SK-N-MC (cell line): ENCODE data around the gene NEB.

ENCODE experiments used
- EZH2 ChIP-seq: fragments of 200-600 bp; sonication (generic); IDR thresholded peaks from one replicate; pipeline ENCODE4 v1.6.1; 2017; ENCODE audit warnings: antibody characterized with exemption
- FOXP2 ChIP-seq: optimal IDR thresholded peaks from 2 replicates; pipeline ENCODE3; 2011; ENCODE audit warnings: mild to moderate bottlenecking, moderate library complexity; ENCODE audit not compliant: insufficient read depth; ENCODE audit errors: extremely low read length, control extremely low read depth
- POLR2AphosphoS5 ChIP-seq: IDR thresholded peaks from 2 replicates; pipeline ENCODE4 v1.6.1; 2012; ENCODE audit warnings: mild to moderate bottlenecking, low read depth, low read length, borderline replicate concordance

DNA sequence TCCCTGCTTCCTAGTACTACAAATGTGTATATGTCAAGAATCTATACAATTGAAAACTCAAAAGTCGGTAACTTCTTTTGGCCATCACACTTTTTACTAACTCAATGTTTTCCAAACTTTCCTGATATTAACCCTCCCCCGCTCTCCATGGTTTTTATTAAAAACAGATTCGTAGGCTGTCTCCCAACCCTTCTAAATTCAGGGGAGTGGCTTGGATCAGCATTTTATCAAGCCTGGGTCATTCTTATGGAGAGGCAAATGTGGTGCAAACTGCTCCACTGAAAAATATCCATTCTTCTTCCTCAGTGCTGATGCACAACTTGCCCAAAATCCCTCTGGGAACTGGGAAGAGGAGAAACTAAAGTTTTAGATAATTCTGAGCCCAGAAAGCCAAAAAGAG, 190.4 kb downstream of the NEB start:
- TF ChIP-seq EZH2 = no peak
- no peak for TF ChIP-seq POLR2AphosphoS5
- TF ChIP-seq FOXP2 = no peak
